Measurements from ENCODE around the gene CHAMP1.

DNA sequence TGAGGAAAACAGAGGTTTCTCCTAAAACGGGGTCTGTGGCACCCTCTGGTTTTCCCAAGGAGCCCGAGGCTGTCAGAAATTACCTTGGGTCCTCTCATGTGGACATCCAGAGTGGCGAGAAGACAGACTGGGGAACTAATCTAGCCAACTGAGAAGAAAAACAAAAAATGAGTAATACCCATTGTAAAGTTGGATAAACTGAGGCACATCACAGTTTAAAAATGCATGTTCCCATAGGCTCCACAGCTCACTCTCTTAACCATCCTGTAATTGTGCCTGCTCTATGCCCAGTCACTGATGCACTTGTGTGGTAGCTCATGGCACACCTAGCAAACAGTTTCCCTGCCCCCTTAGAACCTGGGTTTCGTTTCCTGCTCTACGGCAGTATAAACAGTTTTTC, 48.1 kb upstream of the CHAMP1 start:
- TF ChIP-seq, protein P1, sequence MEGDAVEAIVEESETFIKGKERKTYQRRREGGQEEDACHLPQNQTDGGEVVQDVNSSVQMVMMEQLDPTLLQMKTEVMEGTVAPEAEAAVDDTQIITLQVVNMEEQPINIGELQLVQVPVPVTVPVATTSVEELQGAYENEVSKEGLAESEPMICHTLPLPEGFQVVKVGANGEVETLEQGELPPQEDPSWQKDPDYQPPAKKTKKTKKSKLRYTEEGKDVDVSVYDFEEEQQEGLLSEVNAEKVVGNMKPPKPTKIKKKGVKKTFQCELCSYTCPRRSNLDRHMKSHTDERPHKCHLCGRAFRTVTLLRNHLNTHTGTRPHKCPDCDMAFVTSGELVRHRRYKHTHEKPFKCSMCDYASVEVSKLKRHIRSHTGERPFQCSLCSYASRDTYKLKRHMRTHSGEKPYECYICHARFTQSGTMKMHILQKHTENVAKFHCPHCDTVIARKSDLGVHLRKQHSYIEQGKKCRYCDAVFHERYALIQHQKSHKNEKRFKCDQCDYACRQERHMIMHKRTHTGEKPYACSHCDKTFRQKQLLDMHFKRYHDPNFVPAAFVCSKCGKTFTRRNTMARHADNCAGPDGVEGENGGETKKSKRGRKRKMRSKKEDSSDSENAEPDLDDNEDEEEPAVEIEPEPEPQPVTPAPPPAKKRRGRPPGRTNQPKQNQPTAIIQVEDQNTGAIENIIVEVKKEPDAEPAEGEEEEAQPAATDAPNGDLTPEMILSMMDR (conservative IDR thresholded peaks at IDR 0.05; ENCODE audit: low read depth, low read length): no peak
- no peak for TF ChIP-seq CEBPB (IDR thresholded peaks at IDR 0.05; ENCODE audit: low read depth, low read length)
- TF ChIP-seq POLR2A (IDR thresholded peaks at IDR 0.05; ENCODE audit: low read depth, low read length): no peak
- TF ChIP-seq FOS (IDR thresholded peaks at IDR 0.05; ENCODE audit: low read depth, low read length): no peak
- TF ChIP-seq SMC3 (IDR thresholded peaks at IDR 0.05; ENCODE audit: low read depth, low read length): no peak
- no peak for TF ChIP-seq CHD1 (IDR thresholded peaks at IDR 0.05; ENCODE audit: low read depth, low read length)
- TF ChIP-seq RFX5 (IDR thresholded peaks at IDR 0.05; ENCODE audit: low read depth, low read length): no peak
- TF ChIP-seq BHLHE40 (IDR thresholded peaks at IDR 0.05; ENCODE audit: low read depth, low read length): no peak
- TF ChIP-seq MAFK (IDR thresholded peaks at IDR 0.05; ENCODE audit: low read depth, low read length): no peak
- no peak for TF ChIP-seq MXI1 (IDR thresholded peaks at IDR 0.05; ENCODE audit: borderline replicate concordance, low read depth, low read length)
- TF ChIP-seq, protein P2, sequence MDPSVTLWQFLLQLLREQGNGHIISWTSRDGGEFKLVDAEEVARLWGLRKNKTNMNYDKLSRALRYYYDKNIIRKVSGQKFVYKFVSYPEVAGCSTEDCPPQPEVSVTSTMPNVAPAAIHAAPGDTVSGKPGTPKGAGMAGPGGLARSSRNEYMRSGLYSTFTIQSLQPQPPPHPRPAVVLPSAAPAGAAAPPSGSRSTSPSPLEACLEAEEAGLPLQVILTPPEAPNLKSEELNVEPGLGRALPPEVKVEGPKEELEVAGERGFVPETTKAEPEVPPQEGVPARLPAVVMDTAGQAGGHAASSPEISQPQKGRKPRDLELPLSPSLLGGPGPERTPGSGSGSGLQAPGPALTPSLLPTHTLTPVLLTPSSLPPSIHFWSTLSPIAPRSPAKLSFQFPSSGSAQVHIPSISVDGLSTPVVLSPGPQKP (IDR thresholded peaks at IDR 0.05; ENCODE audit: borderline replicate concordance, low read depth, low read length): no peak
- TF ChIP-seq RCOR1 (IDR thresholded peaks at IDR 0.05; ENCODE audit: insufficient replicate concordance, low read length): no peak

Measured in IMR-90 (cell line).